MG63 (cell line): ENCODE measurements around the gene PHLDB2. TPM values are rescaled to one million over a fixed set of nuclear protein-coding genes. Genes with fewer than 3 reads are reported as not detected.
"Not testable (repeated sequence)": the region's sequence is repeated elsewhere in the genome, so short reads cannot be mapped to it uniquely, and the experiment has no call there.

Source experiments
- DNase-seq: peaks from one replicate; pipeline ENCODE4 v3.0.0-alpha.2; 2020
- H3K27me3 ChIP-seq: fragments of 250-450 bp; sonication (Bioruptor Pico); 2 replicates; pipeline ENCODE4 v1.5.1; 2020; ENCODE audit warnings: mild to moderate bottlenecking, moderate library complexity
- H3K36me3 ChIP-seq: fragments of 250-450 bp; sonication (Bioruptor Pico); 2 replicates; pipeline ENCODE4 v1.5.1; 2020; ENCODE audit warnings: mild to moderate bottlenecking, moderate library complexity
- H3K4me3 ChIP-seq: fragments of 250-450 bp; sonication (Bioruptor Pico); 2 replicates; pipeline ENCODE4 v1.5.1; 2020; ENCODE audit warnings: mild to moderate bottlenecking, moderate library complexity
- H3K9me3 ChIP-seq: fragments of 250-450 bp; sonication (Bioruptor Pico); 2 replicates; pipeline ENCODE4 v1.5.1; 2020; ENCODE audit warnings: mild to moderate bottlenecking, moderate library complexity
- total RNA-seq: library from RNA; depleted of rRNA; stranded (reverse); fragments of >200 nt; shearing (Covaris generic); gene quantifications from 2 replicates; pipeline ENCODE4 v1.2.3, GENCODE V29; 2014; ENCODE audit warnings: low replicate concordance; rRNA removed

PHLDB2 gene
- total RNA-seq, result 53.5 and 65.4 TPM in 2 replicates

DNA sequence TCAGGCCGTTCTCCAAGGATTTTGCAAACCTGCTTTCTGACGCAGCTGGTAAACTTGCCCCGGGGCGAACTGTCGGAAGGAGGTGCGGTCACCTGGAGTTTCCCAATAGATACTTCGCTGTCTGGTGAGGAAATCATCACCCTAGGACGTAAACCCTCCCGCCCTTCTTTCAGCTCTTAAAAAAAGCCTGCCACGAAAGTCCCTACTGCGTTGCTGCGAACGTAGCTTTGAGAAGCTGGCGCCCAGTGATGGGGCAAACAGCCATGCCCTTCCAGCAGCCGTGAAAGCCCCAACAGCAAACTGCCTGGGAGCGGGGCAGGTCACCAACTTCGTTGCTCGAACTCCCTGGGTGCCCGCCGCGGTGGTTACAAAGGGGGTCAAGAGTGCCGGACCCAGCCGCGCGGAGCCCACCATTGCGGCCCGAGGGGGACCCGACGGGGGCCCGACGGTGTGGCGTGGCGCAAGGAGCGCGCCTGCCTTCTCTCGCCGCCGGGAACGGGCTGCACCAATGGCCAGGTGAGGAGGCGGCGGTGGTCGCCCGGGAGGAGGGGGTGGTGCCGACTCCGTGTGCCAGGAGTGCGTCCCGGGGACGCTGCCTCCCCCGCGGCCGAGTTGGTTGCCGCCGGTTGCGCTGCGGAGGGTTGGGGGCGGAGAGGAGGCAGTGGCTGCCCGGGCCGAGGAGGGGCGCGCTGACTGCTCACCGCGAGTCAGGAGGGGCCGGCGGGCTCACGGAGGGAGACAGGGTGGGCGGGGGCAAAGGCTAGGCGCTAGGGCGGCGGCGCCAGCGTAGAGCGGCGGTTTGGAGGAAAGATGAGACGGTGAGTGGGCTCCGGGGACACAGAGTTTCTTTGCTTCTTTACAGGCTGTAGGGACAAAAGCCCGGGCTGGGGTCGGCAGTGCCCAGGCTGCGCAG lies at the start of gene PHLDB2:
Gene PHLDB2 (plus strand): TSS at position 205 of the 913 bp plus-strand sequence. CDS start 24,813 bp downstream, outside the sequence.
- Histone ChIP-seq H3K36me3 (0 out of 2 replicates have a peak, but pooled peaks cover 3% of the 10 kb centered on the region), H3K4me3 (peak within 1 kb of the TSS; percentile 83), H3K27me3 (no peaks in the 10 kb centered on the region), H3K9me3 (no peaks in the 10 kb centered on the region)
- DNase-seq, result peak; percentile 86

DNA sequence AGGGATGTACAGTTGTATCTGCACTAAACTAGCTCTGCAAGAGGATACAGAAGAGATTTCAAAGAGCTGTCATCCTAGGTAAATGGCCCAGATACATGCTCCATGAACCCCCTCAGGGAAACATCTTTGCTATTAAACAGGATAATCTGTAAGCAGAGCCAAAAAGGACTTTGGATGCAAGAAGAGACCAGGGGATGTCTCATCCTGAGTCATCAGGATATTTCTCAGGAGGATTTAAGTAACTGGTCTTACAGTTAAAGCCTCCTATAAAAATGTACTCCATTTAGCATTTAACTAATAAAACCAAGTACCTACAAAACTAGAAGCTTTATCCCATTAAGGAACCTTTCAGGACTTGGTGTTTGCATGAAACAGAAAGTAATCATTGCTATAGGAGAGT lies 48.2 kb upstream of the PHLDB2 start:
- H3K36me3 ChIP-seq, result no peaks in the 10 kb centered on the region
- H3K9me3 ChIP-seq, result peaks cover 4% of the 10 kb centered on the region
- H3K4me3 ChIP-seq, result no peak overlapping the region
- peak; percentile 14 for DNase-seq
- no peaks in the 10 kb centered on the region for H3K27me3 ChIP-seq

DNA sequence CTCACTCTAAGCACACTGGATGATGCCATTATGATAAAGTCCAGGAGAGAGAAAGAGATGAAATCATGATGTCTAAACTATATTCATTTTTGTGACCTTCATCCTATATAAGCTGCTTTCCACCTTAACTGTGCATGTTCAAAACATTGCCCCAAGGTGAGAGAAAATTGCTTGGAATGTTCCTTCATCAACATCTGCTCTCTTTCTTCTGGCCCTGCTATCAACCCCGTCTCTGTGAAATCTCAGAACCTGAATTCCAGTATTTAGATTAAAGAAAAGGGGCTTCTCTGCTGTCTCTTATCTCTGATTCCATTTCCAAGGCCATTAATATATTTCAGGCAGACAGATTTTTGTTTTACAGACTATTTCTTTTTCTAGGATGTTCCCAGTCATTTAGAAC lies 47.3 kb upstream of the PHLDB2 start:
- no peak for DNase-seq
- Histone ChIP-seq H3K9me3 (peaks cover 4% of the 10 kb centered on the region), H3K27me3 (no peaks in the 10 kb centered on the region), H3K4me3 (no peak overlapping the region), H3K36me3 (no peaks in the 10 kb centered on the region)

- H3K4me3 ChIP-seq, result no peak overlapping the region
- no peaks in the 10 kb centered on the region for H3K36me3 ChIP-seq
- peaks cover 4% of the 10 kb centered on the region for H3K9me3 ChIP-seq
- no peaks in the 10 kb centered on the region for H3K27me3 ChIP-seq
- DNase-seq, result no peak
Measured at GRCh38 chr3:111812701-111813100, 46.4 kb upstream of the PHLDB2 start.

DNA sequence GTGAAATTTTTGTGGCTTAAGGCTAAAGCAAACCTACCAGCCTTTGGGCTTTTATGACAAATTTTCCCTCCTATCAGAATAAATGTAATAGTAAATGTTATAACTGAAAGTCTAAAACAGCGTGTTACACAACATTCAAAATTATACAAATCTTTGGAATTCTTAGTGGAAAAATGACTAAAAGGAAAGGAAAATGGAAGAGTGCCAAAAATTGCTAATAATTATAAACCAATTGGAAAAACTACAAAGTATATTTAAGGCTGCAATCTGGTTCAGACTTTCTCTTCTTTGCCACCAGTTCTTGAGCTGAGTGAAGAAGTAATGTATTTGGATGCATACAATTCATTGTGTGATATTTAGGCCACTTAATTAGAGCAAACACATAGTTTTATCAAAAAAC lies 45.6 kb upstream of the PHLDB2 start:
- H3K9me3 ChIP-seq, result peaks cover 4% of the 10 kb centered on the region
- H3K4me3 ChIP-seq, result no peak overlapping the region
- H3K27me3 ChIP-seq, result no peaks in the 10 kb centered on the region
- H3K36me3 ChIP-seq, result no peaks in the 10 kb centered on the region
- DNase-seq, result no peak

- H3K36me3 ChIP-seq, result no peaks in the 10 kb centered on the region
- no peaks in the 10 kb centered on the region for H3K27me3 ChIP-seq
- DNase-seq, result no peak
Measured at GRCh38 chr3:111813979-111814378, 45.1 kb upstream of the PHLDB2 start.

DNA sequence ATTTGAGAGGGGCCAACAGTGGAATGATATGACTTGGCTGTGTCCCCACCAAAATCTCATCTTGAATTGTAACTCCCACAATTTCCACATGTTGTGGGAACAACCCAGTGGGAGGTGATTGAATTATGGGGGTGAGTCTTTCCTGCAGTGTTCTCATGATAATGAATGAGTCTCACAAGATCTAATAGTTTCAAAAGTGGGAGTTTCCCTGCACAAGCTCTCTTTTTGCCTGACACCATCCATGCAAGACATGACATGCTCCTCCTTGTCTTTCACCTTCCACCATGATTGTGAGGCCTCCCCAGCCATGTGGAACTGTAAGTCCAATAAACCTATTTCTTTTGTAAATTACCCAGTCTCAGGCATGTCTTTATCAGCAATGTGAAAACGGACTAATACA lies 42.3 kb upstream of the PHLDB2 start:
- DNase-seq, H3K4me3 ChIP-seq, H3K27me3 ChIP-seq, H3K9me3 ChIP-seq, H3K36me3 ChIP-seq: not testable (repeated sequence)

More at GRCh38 chr3:111813979-111814378, 45.1 kb upstream of the PHLDB2 start:
- H3K4me3 ChIP-seq, result no peak overlapping the region
- H3K9me3 ChIP-seq, result peaks cover 4% of the 10 kb centered on the region

DNA sequence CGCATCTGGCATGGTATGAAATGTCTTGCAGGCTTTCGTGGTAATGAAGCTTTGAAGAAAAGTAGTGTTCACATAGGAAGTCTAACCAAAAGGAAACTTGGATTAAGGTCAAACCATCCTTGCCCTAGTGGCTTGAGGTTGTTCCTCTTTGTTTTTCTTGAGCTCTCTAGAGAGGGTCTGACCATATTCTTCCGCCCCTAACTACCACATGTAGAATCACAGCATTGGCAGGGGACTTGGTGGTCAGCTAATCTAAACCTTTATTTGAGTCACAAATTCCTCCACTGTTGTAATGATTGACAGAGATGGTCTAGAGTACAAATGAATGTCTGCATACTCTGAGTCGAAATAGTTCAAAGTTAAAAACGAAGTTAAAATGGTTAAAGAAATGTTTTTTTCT lies 39.1 kb upstream of the PHLDB2 start:
- Histone ChIP-seq H3K4me3 (no peak overlapping the region), H3K27me3 (no peaks in the 10 kb centered on the region), H3K9me3 (peaks cover 6% of the 10 kb centered on the region), H3K36me3 (no peaks in the 10 kb centered on the region)
- DNase-seq, result no peak

DNA sequence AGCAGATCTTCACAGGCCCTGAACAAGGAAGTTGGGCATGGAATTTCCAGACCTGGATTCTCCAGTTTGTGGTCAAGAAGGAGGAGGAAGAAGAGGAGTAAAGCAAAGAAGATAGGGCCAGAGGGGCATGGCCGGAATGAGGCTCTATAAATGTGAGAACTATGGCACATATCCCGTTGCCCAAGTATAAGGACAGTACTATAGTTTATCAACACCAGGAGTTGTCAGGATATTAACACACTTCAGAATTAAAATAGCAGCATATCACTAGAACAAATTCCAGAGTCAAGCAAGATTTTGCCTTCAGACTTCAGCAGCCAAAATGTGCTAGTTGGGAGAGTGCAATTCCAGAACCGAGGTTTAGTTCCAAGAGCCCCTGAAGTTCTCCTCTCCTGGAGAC lies 38.4 kb upstream of the PHLDB2 start:
- no peak for DNase-seq

DNA sequence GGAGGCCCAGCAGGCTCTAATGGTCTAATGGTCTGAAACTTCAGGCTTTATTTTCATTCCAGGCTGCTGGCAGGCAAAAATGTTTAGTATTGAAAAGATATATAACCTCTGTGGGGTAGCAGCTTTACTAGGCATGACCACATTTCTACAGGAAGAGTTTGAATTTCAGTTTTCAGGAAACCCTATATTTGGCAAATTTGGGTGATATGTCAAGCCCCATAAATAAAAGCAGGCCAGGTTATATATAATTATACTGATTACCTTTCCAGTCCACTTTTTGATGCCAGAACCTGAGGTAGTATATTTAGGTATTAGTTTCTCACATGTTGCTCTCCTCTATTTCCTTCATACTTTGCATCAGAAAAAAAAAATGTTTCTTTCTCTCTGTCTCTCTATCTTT lies 37.2 kb upstream of the PHLDB2 start:
- DNase-seq, result no peak
- no peaks in the 10 kb centered on the region for H3K36me3 ChIP-seq
- H3K27me3 ChIP-seq, result no peaks in the 10 kb centered on the region
- peaks cover 5% of the 10 kb centered on the region for H3K9me3 ChIP-seq
- H3K4me3 ChIP-seq, result no peak overlapping the region

More for the DNA sequence above, 38.4 kb upstream of the PHLDB2 start:
- Histone ChIP-seq H3K4me3 (no peak overlapping the region), H3K9me3 (peaks cover 5% of the 10 kb centered on the region), H3K27me3 (no peaks in the 10 kb centered on the region), H3K36me3 (no peaks in the 10 kb centered on the region)

- DNase-seq, result no peak
- no peaks in the 10 kb centered on the region for H3K36me3 ChIP-seq
- H3K4me3 ChIP-seq, result no peak overlapping the region
- no peaks in the 10 kb centered on the region for H3K27me3 ChIP-seq
- H3K9me3 ChIP-seq, result peaks cover 5% of the 10 kb centered on the region
Measured at GRCh38 chr3:111822804-111823203, 36.3 kb upstream of the PHLDB2 start.

DNA sequence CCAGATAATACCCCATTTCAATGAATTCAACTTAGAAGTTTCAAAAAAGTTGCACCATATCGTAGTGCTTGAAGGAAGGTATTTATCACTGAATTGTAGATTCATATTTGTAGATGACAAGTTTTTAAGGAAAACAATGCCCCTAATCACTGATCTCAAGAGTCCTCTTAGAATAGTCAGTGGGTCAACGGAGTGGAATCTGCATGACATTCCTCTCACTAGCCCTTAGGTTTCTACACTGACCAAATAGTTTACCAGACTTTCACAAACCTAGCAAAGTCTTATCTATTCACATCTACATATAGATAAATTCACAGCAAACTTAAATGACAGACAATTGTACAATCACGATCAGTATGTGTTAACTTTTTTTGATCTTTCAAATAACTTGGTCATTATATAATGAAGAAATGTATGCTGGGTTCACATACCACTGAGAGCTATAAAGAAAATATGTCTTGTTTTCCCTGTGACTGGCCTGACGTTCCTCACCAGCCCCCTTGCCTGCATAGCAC lies 35.7 kb upstream of the PHLDB2 start:
- DNase-seq, result no peak
- peaks cover 5% of the 10 kb centered on the region for H3K9me3 ChIP-seq
- no peaks in the 10 kb centered on the region for H3K27me3 ChIP-seq
- H3K4me3 ChIP-seq, result no peak overlapping the region
- no peaks in the 10 kb centered on the region for H3K36me3 ChIP-seq

GRCh38 chr3:111824351-111824750 lies 34.7 kb upstream of the PHLDB2 start:
- Histone ChIP-seq H3K27me3 (no peaks in the 10 kb centered on the region), H3K9me3 (peaks cover 5% of the 10 kb centered on the region; the same call in 1 of the 2 replicates), H3K4me3 (no peak overlapping the region), H3K36me3 (no peaks in the 10 kb centered on the region)
- no peak for DNase-seq

DNA sequence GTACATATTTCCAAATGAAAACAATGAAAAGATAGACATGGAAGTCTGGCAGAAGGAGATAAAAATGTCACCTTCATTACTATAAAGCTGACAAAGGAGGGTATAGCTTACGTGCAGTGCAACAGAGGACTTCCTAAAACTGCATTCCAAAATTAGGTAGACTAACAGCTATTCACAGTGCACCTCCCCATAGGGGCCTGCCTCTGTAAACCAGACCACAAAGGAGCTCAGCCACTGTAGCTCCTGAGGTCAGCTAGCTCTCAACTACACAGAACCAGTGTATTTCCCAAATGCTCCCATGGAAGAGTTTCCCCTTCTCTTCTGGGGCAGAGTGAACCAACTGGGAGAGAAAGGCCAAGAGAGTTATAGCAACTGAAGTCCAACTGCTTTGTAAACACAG lies 31.2 kb upstream of the PHLDB2 start:
- Histone ChIP-seq H3K4me3 (no peak overlapping the region), H3K27me3 (no peaks in the 10 kb centered on the region), H3K9me3 (peaks cover 3% of the 10 kb centered on the region; the same call in 1 of the 2 replicates), H3K36me3 (no peaks in the 10 kb centered on the region)
- no peak for DNase-seq

DNA sequence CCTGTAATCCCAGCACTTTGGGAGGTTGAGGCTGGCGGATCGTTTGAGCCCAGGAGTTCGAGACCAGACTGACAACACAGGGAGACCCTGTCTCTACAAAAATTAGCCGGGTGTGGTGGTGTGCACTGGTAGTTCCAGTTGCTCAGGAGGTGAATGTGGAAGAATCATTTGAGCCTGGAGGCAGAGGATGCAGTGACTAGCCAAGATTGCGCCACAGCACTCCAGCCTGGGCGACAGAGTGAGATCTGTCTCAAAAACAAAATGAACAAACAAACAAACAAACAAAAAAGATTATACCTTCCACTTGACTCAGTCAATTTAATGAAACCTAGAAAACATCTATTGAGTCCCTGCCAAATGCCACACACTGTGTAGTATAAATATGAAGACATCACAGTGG lies 30.5 kb upstream of the PHLDB2 start:
- H3K4me3 ChIP-seq, result no peak overlapping the region
- no peaks in the 10 kb centered on the region for H3K27me3 ChIP-seq
- peaks cover 3% of the 10 kb centered on the region; the same call in 1 of the 2 replicates for H3K9me3 ChIP-seq
- no peaks in the 10 kb centered on the region for H3K36me3 ChIP-seq
- DNase-seq, result no peak

- Histone ChIP-seq H3K9me3 (peaks cover 3% of the 10 kb centered on the region; the same call in 1 of the 2 replicates), H3K27me3 (no peaks in the 10 kb centered on the region), H3K4me3 (no peak overlapping the region), H3K36me3 (no peaks in the 10 kb centered on the region)
- no peak for DNase-seq
Measured at GRCh38 chr3:111829023-111829422, 30.0 kb upstream of the PHLDB2 start.

GRCh38 chr3:111831840-111832239 lies 27.2 kb upstream of the PHLDB2 start:
- DNase-seq, result no peak
- Histone ChIP-seq H3K27me3 (no peaks in the 10 kb centered on the region), H3K9me3 (no peaks in the 10 kb centered on the region), H3K36me3 (no peaks in the 10 kb centered on the region), H3K4me3 (no peak overlapping the region)

- no peak for DNase-seq
- Histone ChIP-seq H3K27me3 (no peaks in the 10 kb centered on the region), H3K36me3 (no peaks in the 10 kb centered on the region), H3K9me3 (no peaks in the 10 kb centered on the region), H3K4me3 (no peak overlapping the region)
Measured at GRCh38 chr3:111837112-111837511, 22.0 kb upstream of the PHLDB2 start.
